ENCODE data around the gene TXLNG. TPM values are rescaled to one million over a fixed set of nuclear protein-coding genes. Genes with fewer than 3 reads are reported as not detected.

The TXLNG gene
- total RNA-seq: 12.1 TPM
- long read RNA-seq, full-length matches to known transcripts: 13 of 17 reads
- long read RNA-seq, partial matches to known transcripts: 0 of 17 reads
- long read RNA-seq, other reads (novel, unspliced or antisense): 4 of 17 reads

- Histone ChIP-seq H3K9me3 (no peaks in the 10 kb centered on the region), H3K36me3 (no peaks in the 10 kb centered on the region), H3K27me3 (no peaks in the 10 kb centered on the region), H3K27ac (peak within 1 kb of the TSS; percentile 78), H3K4me3 (peak within 1 kb of the TSS; percentile 60), H3K4me1 (no peaks in the 10 kb centered on the region)
- ATAC-seq (peak; percentile 99), DNase-seq (peak; percentile 97)
- no peak for TF ChIP-seq CTCF (IDR thresholded peaks at IDR 0.05)
- intact Hi-C loops (cut with DNase I): no loop called here
Observed at GRCh38 chrX:16786139-16786790, at the start of gene TXLNG. TSS of gene TXLNG (plus strand) at chrX:16786466. CDS start at chrX:16786488, 22 bp downstream.

GRCh38 chrX:16737024-16737423 lies 49.2 kb upstream of the TXLNG start:
- DNase-seq (no peak), ATAC-seq (no peak)
- TF ChIP-seq CTCF (IDR thresholded peaks at IDR 0.05): no peak
- no peak overlapping the region for H3K27ac ChIP-seq
- no peak overlapping the region for H3K4me3 ChIP-seq
- no peaks in the 10 kb centered on the region for H3K27me3 ChIP-seq
- H3K4me1 ChIP-seq: no peaks in the 10 kb centered on the region
- intact Hi-C loops (cut with DNase I): no loop called here
- peaks cover 30% of the 10 kb centered on the region for H3K36me3 ChIP-seq
- H3K9me3 ChIP-seq: no peaks in the 10 kb centered on the region

DNA sequence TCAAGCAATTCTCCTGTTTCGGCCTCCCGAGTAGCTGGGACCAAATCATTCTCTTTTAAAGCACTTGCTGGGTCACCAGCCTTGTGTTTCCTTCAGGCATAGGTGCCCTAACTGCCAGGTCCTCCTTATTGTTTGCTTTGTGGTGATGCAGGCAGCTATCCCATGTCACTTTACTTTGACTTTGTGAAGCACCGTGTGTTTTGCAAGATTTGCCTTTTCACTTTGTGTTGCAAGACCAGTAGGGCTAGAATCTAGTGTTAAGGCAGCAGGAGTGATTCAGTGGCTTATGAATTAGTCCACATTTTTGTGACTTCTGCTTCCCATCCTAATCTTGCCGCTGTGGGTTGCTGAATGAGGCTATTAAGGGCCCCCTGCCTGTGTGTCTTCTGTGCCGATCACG lies 46.7 kb upstream of the TXLNG start:
- no peak overlapping the region for H3K4me3 ChIP-seq
- no peak overlapping the region for H3K27ac ChIP-seq
- no peaks in the 10 kb centered on the region for H3K4me1 ChIP-seq
- ATAC-seq (peak; percentile 58), DNase-seq (no peak)
- no peaks in the 10 kb centered on the region for H3K27me3 ChIP-seq
- peaks cover 42% of the 10 kb centered on the region for H3K36me3 ChIP-seq
- intact Hi-C loops (cut with DNase I): no loop called here
- H3K9me3 ChIP-seq: no peaks in the 10 kb centered on the region
- no peak for TF ChIP-seq CTCF (IDR thresholded peaks at IDR 0.05)

GRCh38 chrX:16743604-16744325 lies 42.5 kb upstream of the TXLNG start:
- no peaks in the 10 kb centered on the region for H3K4me1 ChIP-seq
- intact Hi-C loops (cut with DNase I): no loop called here
- DNase-seq: no peak
- no peak overlapping the region for H3K27ac ChIP-seq
- no peaks in the 10 kb centered on the region for H3K9me3 ChIP-seq
- peaks cover 21% of the 10 kb centered on the region for H3K36me3 ChIP-seq
- TF ChIP-seq CTCF (IDR thresholded peaks at IDR 0.05): no peak
- no peak for ATAC-seq
- no peaks in the 10 kb centered on the region for H3K27me3 ChIP-seq
- H3K4me3 ChIP-seq: no peak overlapping the region

DNA sequence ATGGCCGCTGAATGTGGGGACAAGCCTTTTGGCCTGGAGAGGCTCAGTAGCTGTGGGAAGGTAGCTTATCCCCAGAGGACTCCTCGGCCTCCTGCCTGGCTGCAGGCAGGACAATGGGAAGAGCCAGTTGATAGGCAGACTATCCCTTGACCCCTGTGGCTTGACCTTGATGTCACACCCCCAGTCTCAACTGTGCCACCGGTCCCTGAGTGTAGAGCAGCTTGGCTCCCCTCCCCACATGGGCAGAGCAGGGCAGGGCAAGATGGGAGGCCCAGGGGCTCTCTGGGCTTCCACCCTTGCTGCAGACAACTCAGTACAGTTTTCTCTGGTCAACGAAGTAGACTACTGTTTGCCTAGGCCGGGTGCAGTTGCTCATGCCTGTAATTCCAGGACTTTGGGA lies 41.2 kb upstream of the TXLNG start:
- H3K27me3 ChIP-seq: no peaks in the 10 kb centered on the region
- peaks cover 21% of the 10 kb centered on the region for H3K36me3 ChIP-seq
- no peak for TF ChIP-seq CTCF (IDR thresholded peaks at IDR 0.05)
- no peaks in the 10 kb centered on the region for H3K9me3 ChIP-seq
- intact Hi-C loops (cut with DNase I): no loop called here
- H3K4me1 ChIP-seq: no peaks in the 10 kb centered on the region
- H3K4me3 ChIP-seq: no peak overlapping the region
- no peak overlapping the region for H3K27ac ChIP-seq
- DNase-seq: no peak
- no peak for ATAC-seq

Data from upper lobe of right lung (tissue), 1 donor.